ENCODE data around the gene UFC1. TPM values are rescaled to one million over a fixed set of nuclear protein-coding genes. Genes with fewer than 3 reads are reported as not detected.

The UFC1 gene
- total and polyA plus RNA-seq, 12 donors = 43.0 to 142 (median 74.9) TPM

GRCh38 chr1:161187311-161187710, 33.5 kb downstream of the UFC1 start:
- ATAC-seq (peak in 1 of 8 donors; percentile 4), DNase-seq (no peak)
- WGBS, 2 donors = 76 to 77% methylated on average over 3 of the region's 3 CpGs
- no peak overlapping the region for H3K4me3 ChIP-seq
- TF ChIP-seq CTCF (IDR thresholded peaks at IDR 0.05) = no peak
- intact Hi-C loops (cut with DNase I) = no loop called here
- peaks cover 8 to 78% (median 30%) of the 10 kb centered on the region in 9 donors for H3K4me1 ChIP-seq
- H3K27ac ChIP-seq = peak overlapping the region in 2 of 10 donors; percentile 87 to 88
- H3K27me3 ChIP-seq = no peaks in the 10 kb centered on the region
- H3K36me3 ChIP-seq = peaks cover 0 to 32% (median 0%) of the 10 kb centered on the region in 9 donors
- no peaks in the 10 kb centered on the region for H3K9me3 ChIP-seq

DNA sequence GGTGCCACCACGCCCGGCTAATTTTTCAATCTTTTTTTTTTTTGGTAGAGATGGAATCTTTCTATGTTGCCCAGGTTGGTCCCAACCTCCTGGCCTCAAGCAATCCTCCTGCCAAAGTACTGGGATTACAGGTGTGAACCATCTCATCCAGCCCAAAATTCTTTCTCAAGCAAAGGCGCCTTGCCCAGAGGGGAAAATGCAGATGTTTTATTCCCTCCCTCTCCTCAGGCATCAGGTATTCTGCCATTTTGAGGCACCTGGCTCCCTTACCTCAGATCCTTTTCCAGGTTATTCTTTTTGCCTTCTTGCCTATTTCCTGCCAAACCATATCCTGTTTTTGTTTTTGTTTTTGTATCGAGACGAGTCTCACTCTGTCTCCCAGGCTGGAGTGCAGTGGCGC, 34.6 kb downstream of the UFC1 start:
- no peak for ATAC-seq
- no peak for TF ChIP-seq CTCF (IDR thresholded peaks at IDR 0.05)
- intact Hi-C loops (cut with DNase I) = no loop called here
- peaks cover 8 to 78% (median 41%) of the 10 kb centered on the region in 9 donors for H3K4me1 ChIP-seq
- DNase-seq = no peak
- no peaks in the 10 kb centered on the region for H3K27me3 ChIP-seq
- 73 to 93% methylated on average over 6 of the region's 6 CpGs for WGBS, 2 donors
- no peaks in the 10 kb centered on the region for H3K9me3 ChIP-seq
- peaks cover 0 to 43% (median 0%) of the 10 kb centered on the region in 9 donors for H3K36me3 ChIP-seq
- H3K4me3 ChIP-seq = no peak overlapping the region
- peak overlapping the region in 1 of 10 donors; percentile 29 for H3K27ac ChIP-seq

DNA sequence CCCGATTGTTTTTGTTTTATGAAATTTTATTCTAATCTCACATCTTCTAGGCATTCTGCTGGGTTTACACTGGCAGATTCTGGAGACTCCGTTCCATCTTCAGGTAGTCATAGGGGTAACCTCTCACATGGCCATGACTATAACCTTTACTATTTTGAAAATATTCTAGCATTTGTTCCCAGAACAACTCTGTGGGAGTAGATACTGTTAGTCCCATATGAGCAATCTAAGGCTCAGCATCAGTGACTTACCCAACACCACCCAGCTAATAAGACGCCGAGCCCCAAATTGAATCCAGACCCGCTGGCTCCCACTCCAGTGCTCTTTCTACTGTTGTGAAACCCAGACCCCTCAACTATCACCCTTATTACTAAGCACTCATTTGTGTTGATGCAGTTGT, 35.3 kb downstream of the UFC1 start:
- H3K27ac ChIP-seq = peak overlapping the region in 1 of 10 donors; percentile 2
- H3K9me3 ChIP-seq = no peaks in the 10 kb centered on the region
- TF ChIP-seq CTCF (IDR thresholded peaks at IDR 0.05) = no peak
- H3K4me1 ChIP-seq = peaks cover 8 to 78% (median 47%) of the 10 kb centered on the region in 9 donors
- ATAC-seq (no peak), DNase-seq (no peak)
- 90 to 93% methylated on average over 5 of the region's 5 CpGs for WGBS, 2 donors
- H3K4me3 ChIP-seq = no peak overlapping the region
- peaks cover 0 to 50% (median 0%) of the 10 kb centered on the region in 9 donors for H3K36me3 ChIP-seq
- no peaks in the 10 kb centered on the region for H3K27me3 ChIP-seq
- intact Hi-C loops (cut with DNase I) = no loop called here

GRCh38 chr1:161190962-161191521, 37.3 kb downstream of the UFC1 start:
- peak overlapping the region in 1 of 10 donors; percentile 37 for H3K27ac ChIP-seq
- intact Hi-C loops (cut with DNase I) = loop anchor here in 6 of 10 donors (5.0 to 10.0 kb wide), 3 partner anchors 36 to 196 kb away; partner anchors contain the start of gene TOMM40L (in 1 of the 6)
- H3K9me3 ChIP-seq = no peaks in the 10 kb centered on the region
- WGBS, 2 donors = 65 to 72% methylated on average over 22 of the region's 22 CpGs
- no peak overlapping the region for H3K4me3 ChIP-seq
- ATAC-seq (no peak), DNase-seq (no peak)
- peaks cover 0 to 67% (median 0%) of the 10 kb centered on the region in 9 donors for H3K36me3 ChIP-seq
- no peaks in the 10 kb centered on the region for H3K27me3 ChIP-seq
- peaks cover 1 to 77% (median 44%) of the 10 kb centered on the region in 9 donors for H3K4me1 ChIP-seq
- no peak for TF ChIP-seq CTCF (IDR thresholded peaks at IDR 0.05)
